H1 (cell line): ENCODE data around the gene ACER3. TPM values are rescaled to one million over a fixed set of nuclear protein-coding genes. Genes with fewer than 3 reads are reported as not detected.

Experiments used
- CTCF ChIA-PET: fragments of 300-600 bp; sonication (Branson Sonifier 250); formaldehyde crosslinking; loops from one replicate; lab custom pipeline; 2021; ENCODE audit not compliant: partially characterized antibody; lab: Charles Lee
- POLR2A ChIA-PET: fragments of 300-600 bp; sonication (Branson Sonifier 250); formaldehyde crosslinking; loops from one replicate; lab custom pipeline; 2021; ENCODE audit warnings: inconsistent platforms; ENCODE audit not compliant: partially characterized antibody; lab: Charles Lee
- DNase-seq, 2 experiments: peaks; one replicate each; pipeline versions ENCODE4 v3.0.0 to v3.0.0-alpha.2; 2010 to 2022; ENCODE audit warnings: low spot score in 2 of 2, low read depth in 1 of 2, mixed read lengths in 1 of 2
- FAIRE-seq: peaks from 2 replicates; lab custom pipeline; 2011; peaks lifted over from hg19 to GRCh38; lab: Jason Lieb, UNC
- H2AFZ ChIP-seq: 2 replicates; pipeline ENCODE4 v1.8.1; 2012; ENCODE audit warnings: low read length, inconsistent platforms
- H2AK5ac ChIP-seq: 2 replicates; pipeline ENCODE4 v1.6.1; 2013; ENCODE audit warnings: low read depth, low read length
- H2BK120ac ChIP-seq: replicated peaks from 2 replicates; pipeline ENCODE3; 2013; ENCODE audit warnings: low read depth, low read length, inconsistent platforms
- H2BK12ac ChIP-seq: 2 replicates; pipeline ENCODE4 v1.6.1; 2013; ENCODE audit warnings: low read depth, low read length
- H2BK15ac ChIP-seq: 2 replicates; pipeline ENCODE4 v1.6.1; 2013; ENCODE audit warnings: low read length
- H2BK20ac ChIP-seq: 2 replicates; pipeline ENCODE4 v1.6.1; 2013; ENCODE audit warnings: low read length
- H2BK5ac ChIP-seq: 2 replicates; pipeline ENCODE4 v1.6.1; 2013; ENCODE audit warnings: low read depth, low read length
- H3K14ac ChIP-seq: 2 replicates; pipeline ENCODE4 v1.6.1; 2013; ENCODE audit warnings: inconsistent platforms; ENCODE audit not compliant: insufficient read length
- H3K18ac ChIP-seq: 2 replicates; pipeline ENCODE4 v1.6.1; 2013; ENCODE audit warnings: low read length; ENCODE audit errors: extremely low read depth
- H3K23ac ChIP-seq: 2 replicates; pipeline ENCODE4 v1.6.1; 2013; ENCODE audit warnings: inconsistent platforms; ENCODE audit not compliant: insufficient read length
- H3K23me2 ChIP-seq: 2 replicates; pipeline ENCODE4 v1.6.1; 2013; ENCODE audit warnings: low read depth, low read length
- H3K27ac ChIP-seq: 2 replicates; pipeline ENCODE4 v1.6.1; 2011; ENCODE audit warnings: low read depth, low read length, inconsistent platforms
- H3K27me3 ChIP-seq, 4 experiments: replicated peaks in 1 of 4; 1 replicate in 1 of 4; 2 replicates in 3 of 4; pipeline versions ENCODE4 v1.6.1 to v1.8.1; 2011 to 2013; ENCODE audit warnings: low read length in 3 of 4, mild to moderate bottlenecking in 3 of 4, inconsistent platforms in 2 of 4, mixed read lengths in 2 of 4, moderate library complexity in 1 of 4; ENCODE audit not compliant: control insufficient read depth in 3 of 4, insufficient read depth in 3 of 4; ENCODE audit errors: extremely low read depth in 1 of 4
- H3K36me3 ChIP-seq, 4 experiments: 2 replicates each; pipeline versions ENCODE4 v1.6.1 to v1.8.1; 2011 to 2013; ENCODE audit warnings: mild to moderate bottlenecking in 4 of 4, low read length in 3 of 4, moderate library complexity in 2 of 4, control low read depth in 1 of 4, inconsistent platforms in 1 of 4; ENCODE audit not compliant: insufficient read depth in 4 of 4, control insufficient read depth in 2 of 4
- H3K4ac ChIP-seq: replicated peaks from 2 replicates; pipeline ENCODE3; 2013; ENCODE audit warnings: low read length, low read depth, mixed read lengths, inconsistent platforms; ENCODE audit not compliant: insufficient read length
- H3K4me1 ChIP-seq, 4 experiments: replicated peaks in 1 of 4; 1 replicate in 1 of 4; 2 replicates in 3 of 4; pipeline versions ENCODE4 v1.6.1 to v1.8.1; 2011 to 2013; ENCODE audit warnings: low read length in 3 of 4, inconsistent platforms in 2 of 4, mixed read lengths in 1 of 4; ENCODE audit not compliant: insufficient read depth in 4 of 4, control insufficient read depth in 3 of 4
- H3K4me2 ChIP-seq, 2 experiments: 2 replicates each; pipeline versions ENCODE4 v1.6.1 to v1.8.1; 2011 to 2013; ENCODE audit warnings: low read depth in 2 of 2, low read length in 2 of 2, control low read depth in 1 of 2, inconsistent platforms in 1 of 2, mild to moderate bottlenecking in 1 of 2; ENCODE audit not compliant: insufficient read depth in 1 of 2
- H3K4me3 ChIP-seq, 4 experiments: fragments of 200-600, 300-600 bp in 1 of 4; sonication (generic), shearing (Covaris generic), sonication (Bioruptor Twin) in 1 of 4; 2 replicates each; pipeline versions ENCODE4 v1.5.1 to v1.8.1; 2011 to 2016; ENCODE audit warnings: low read length in 4 of 4, low read depth in 3 of 4, control low read depth in 2 of 4, inconsistent platforms in 2 of 4, mild to moderate bottlenecking in 2 of 4, mixed read lengths in 1 of 4, moderate library complexity in 1 of 4; ENCODE audit not compliant: insufficient read depth in 2 of 4; ENCODE audit errors: extremely low read depth in 1 of 4
- H3K56ac ChIP-seq: replicated peaks from 2 replicates; pipeline ENCODE3; 2013; ENCODE audit warnings: low read depth, mild to moderate bottlenecking, mixed read lengths, low read length, inconsistent platforms; ENCODE audit not compliant: insufficient read length
- H3K79me1 ChIP-seq: 2 replicates; pipeline ENCODE4 v1.6.1; 2013; ENCODE audit warnings: low read depth, low read length, control low read depth
- H3K79me2 ChIP-seq, 2 experiments: 2 replicates each; pipeline versions ENCODE4 v1.6.1 to v1.8.1; 2012 to 2013; ENCODE audit warnings: low read length in 2 of 2, mild to moderate bottlenecking in 2 of 2, inconsistent platforms in 1 of 2; ENCODE audit not compliant: insufficient read depth in 2 of 2, control insufficient read depth in 1 of 2
- H3K9ac ChIP-seq, 4 experiments: replicated peaks in 1 of 4; 1 replicate in 1 of 4; 2 replicates in 3 of 4; pipeline versions ENCODE4 v1.6.1 to v1.8.1; 2011 to 2013; ENCODE audit warnings: low read depth in 3 of 4, low read length in 3 of 4, control low read depth in 2 of 4, mild to moderate bottlenecking in 2 of 4, moderate library complexity in 2 of 4, inconsistent platforms in 1 of 4; ENCODE audit errors: extremely low read depth in 1 of 4
- H3K9me3 ChIP-seq, 2 experiments: 2 replicates each; pipeline versions ENCODE4 v1.6.1 to v1.8.1; 2012 to 2013; ENCODE audit warnings: mild to moderate bottlenecking in 2 of 2, moderate library complexity in 2 of 2, control low read depth in 1 of 2, inconsistent platforms in 1 of 2, low read depth in 1 of 2, low read length in 1 of 2, mixed read lengths in 1 of 2; ENCODE audit not compliant: insufficient read depth in 2 of 2
- H4K20me1 ChIP-seq, 2 experiments: replicated peaks in 1 of 2; 2 replicates each; pipeline versions ENCODE3 to v1.8.1; 2011 to 2013; ENCODE audit warnings: inconsistent platforms in 2 of 2, low read length in 2 of 2, mild to moderate bottlenecking in 1 of 2; ENCODE audit not compliant: insufficient read depth in 2 of 2, control insufficient read depth in 1 of 2
- H4K5ac ChIP-seq: 2 replicates; pipeline ENCODE4 v1.6.1; 2013; ENCODE audit warnings: low read length, low read depth, mixed read lengths, inconsistent platforms; ENCODE audit not compliant: insufficient read length
- H4K8ac ChIP-seq: 2 replicates; pipeline ENCODE4 v1.8.0; 2013; ENCODE audit warnings: mild to moderate bottlenecking, moderate library complexity, low read length, inconsistent platforms; ENCODE audit not compliant: insufficient read depth; ENCODE audit errors: extremely low read depth
- H4K91ac ChIP-seq: replicated peaks from 2 replicates; pipeline ENCODE3; 2013; ENCODE audit warnings: low read length, mixed read lengths, inconsistent platforms; ENCODE audit not compliant: insufficient read length
- CBX8 ChIP-seq: fragments of 300-800, 300-1000 bp; sonication (generic); IDR thresholded peaks from 2 replicates; pipeline ENCODE4 v1.7.1; 2016; ENCODE audit warnings: low read depth, low read length, borderline replicate concordance
- CEBPB ChIP-seq: IDR thresholded peaks from 2 replicates; pipeline ENCODE4 v1.6.1; 2012; ENCODE audit warnings: low read depth, low read length
- EGR1 ChIP-seq: IDR thresholded peaks from 2 replicates; pipeline ENCODE4 v1.6.1; 2011; ENCODE audit warnings: low read depth, low read length, borderline replicate concordance
- SAP30 ChIP-seq: fragments of 300-600 bp; sonication (generic); IDR thresholded peaks from 2 replicates; pipeline ENCODE4 v1.7.1; 2012; ENCODE audit warnings: low read length, moderate library complexity, mild to moderate bottlenecking, inconsistent platforms; ENCODE audit not compliant: insufficient read depth, insufficient replicate concordance
- TEAD4 ChIP-seq: IDR thresholded peaks from 2 replicates; pipeline ENCODE4 v1.6.1; 2012; ENCODE audit warnings: low read depth, low read length, inconsistent platforms, mixed read lengths
- ZNF274 ChIP-seq: IDR thresholded peaks from 2 replicates; pipeline ENCODE4 v1.7.0; 2012; ENCODE audit warnings: low read length, borderline replicate concordance; ENCODE audit errors: extremely low read depth
- WGBS, 2 experiments: shearing (Covaris generic) in 1 of 2; methylation state at CpG; one replicate each; pipeline versions ENCODE4 v1.1.6 to v1.1.7; 2013 to 2015; ENCODE audit warnings: low lambda C conversion rate in 2 of 2, mixed read lengths in 2 of 2, inconsistent platforms in 1 of 2, low coverage in 1 of 2, missing lambda C conversion rate in 1 of 2; ENCODE audit not compliant: insufficient replicate concordance in 2 of 2, insufficient coverage in 1 of 2, insufficient read length in 1 of 2; ENCODE audit errors: extremely low coverage in 1 of 2, missing lambda C conversion rate in 1 of 2; 5-methylcytosine and 5-hydroxymethylcytosine counted together
- polyA plus RNA-seq, 7 experiments: library from polyadenylated mRNA; depleted of rRNA in 3 of 7; stranded (reverse) in 5 of 7; unstranded in 2 of 7; fragments of >200 nt in 5 of 7; fragments of 200-250 nt in 2 of 7; gene quantifications; 1 replicate in 5 of 7; 2 replicates in 1 of 7; 4 replicates in 1 of 7; pipeline versions ENCODE4 v1.2.1 to v1.2.3, GENCODE V29; 2011 to 2013; ENCODE audit warnings: missing spikeins in 2 of 7, mixed read lengths in 2 of 7
- total RNA-seq: library from RNA; stranded (reverse); fragmentation: NEBNext Ultra II Directional; extraction: Animal tissue kit (Norgen Biotek cat#: 25700); gene quantifications from 2 replicates; pipeline ENCODE4 v1.2.1, GENCODE V29; 2021
- TF ChIP-seq, protein P1 (sequence below): IDR thresholded peaks from 2 replicates; pipeline ENCODE4 v1.6.1; 2012; ENCODE audit warnings: inconsistent platforms

The ACER3 gene
- total and polyA plus RNA-seq, 2 of the 8 experiments (the other 6 are each of a cell fraction or from before 2014, with no cell fraction given) = 5.7 to 16.2 TPM

DNA sequence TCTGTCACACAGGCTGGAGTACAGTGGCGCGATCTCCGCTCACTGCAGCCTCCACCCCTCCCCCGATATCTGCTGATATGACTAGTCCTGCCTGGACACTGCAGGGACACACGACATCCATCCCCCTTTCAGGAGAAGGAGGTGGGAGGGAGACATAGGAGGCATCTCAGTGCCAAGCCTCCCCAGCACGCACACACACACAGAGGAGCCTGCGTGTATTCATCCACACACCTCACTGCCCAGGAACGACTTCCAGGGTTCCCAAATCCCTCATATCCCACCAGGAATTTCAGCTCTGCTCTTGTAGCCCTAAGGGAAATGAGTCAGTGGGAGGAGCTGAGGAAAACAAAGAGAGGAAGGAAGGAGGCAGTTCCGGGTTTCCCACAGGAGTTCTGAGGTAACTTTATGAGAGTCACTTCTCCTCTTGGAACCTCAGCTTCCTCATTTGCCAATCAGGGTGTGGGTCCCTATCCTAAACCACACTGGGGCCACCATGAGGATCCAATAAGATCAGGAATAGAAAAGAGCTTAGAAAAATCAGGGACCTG, 37.2 kb upstream of the ACER3 start:
- WGBS, 2 experiments = 86% methylated on average over 8 of the region's 9 CpGs; no CpG with 5 or more reads in 1 of the 2 experiments
- H2BK12ac ChIP-seq = no peak overlapping the region; the same call in 1 of the 2 replicates
- no peak overlapping the region for H4K5ac ChIP-seq
- TF ChIP-seq, protein P1, sequence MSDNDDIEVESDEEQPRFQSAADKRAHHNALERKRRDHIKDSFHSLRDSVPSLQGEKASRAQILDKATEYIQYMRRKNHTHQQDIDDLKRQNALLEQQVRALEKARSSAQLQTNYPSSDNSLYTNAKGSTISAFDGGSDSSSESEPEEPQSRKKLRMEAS = no peak
- TF ChIP-seq TEAD4 (no peak), CEBPB (no peak), ZNF274 (no peak), SAP30 (no peak), EGR1 (no peak), CBX8 (no peak)
- H3K9ac ChIP-seq = no peak overlapping the region
- no peak overlapping the region for H2BK120ac ChIP-seq
- H3K23ac ChIP-seq = no peak overlapping the region
- H3K23me2 ChIP-seq = no peaks in the 10 kb centered on the region
- peak overlapping the region; percentile 1; the same call in 1 of the 2 replicates for H2BK15ac ChIP-seq
- H3K79me2 ChIP-seq = no peaks in the 10 kb centered on the region
- DNase-seq = peak in 1 of 2 experiments; percentile 43
- H4K91ac ChIP-seq = no peak overlapping the region
- no peak overlapping the region for H3K14ac ChIP-seq
- no peaks in the 10 kb centered on the region for H4K20me1 ChIP-seq
- peaks cover 0 to 5% (median 1%) of the 10 kb centered on the region in 4 experiments; a peak in 3 of 7 replicates for H3K4me1 ChIP-seq
- peak overlapping the region; percentile 77 for H2AFZ ChIP-seq
- no peak overlapping the region for H2AK5ac ChIP-seq
- POLR2A ChIA-PET = interaction anchor here (1.3 kb wide), 1 partner anchor 15 kb away, joined by 3 read pairs; no protein-coding TSS in a partner anchor
- H3K27me3 ChIP-seq = no peaks in the 10 kb centered on the region
- H4K8ac ChIP-seq = no peak overlapping the region
- H2BK5ac ChIP-seq = peak overlapping the region; percentile 32; the same call in 1 of the 2 replicates
- CTCF ChIA-PET = interaction anchor here (0.7 to 1.4 kb wide), 7 partner anchors 10 to 96 kb away, joined by 3 to 5 read pairs (median 4); no protein-coding TSS in a partner anchor
- no peak overlapping the region for H3K4me3 ChIP-seq
- no peaks in the 10 kb centered on the region for H3K79me1 ChIP-seq
- no peak for FAIRE-seq
- H2BK20ac ChIP-seq = no peak overlapping the region
- no peak overlapping the region for H3K27ac ChIP-seq
- H3K4me2 ChIP-seq = no peak overlapping the region
- no peak overlapping the region for H3K4ac ChIP-seq
- no peak overlapping the region for H3K56ac ChIP-seq
- H3K36me3 ChIP-seq = no peaks in the 10 kb centered on the region
- H3K18ac ChIP-seq = no peak overlapping the region; the same call in 1 of the 2 replicates
- H3K9me3 ChIP-seq = peaks cover 4 to 11% of the 10 kb centered on the region in 2 experiments; a peak in 2 of 4 replicates
